Hypothalamus (tissue), 51 donors: ENCODE results near the gene SIK3.
"Not testable (repeated sequence)": the region's sequence is repeated elsewhere in the genome, so short reads cannot be mapped to it uniquely, and the experiment has no call there.

Experiments used
- DNase-seq, 51 donors: peaks; one replicate each; lab custom pipeline; 2025; lab: John Stamatoyannopoulos, UW

The SIK3 gene

GRCh38 chr11:116834535-116835041 is 263.6 kb downstream of the SIK3 start:
- DNase-seq = not testable (repeated sequence)

DNA sequence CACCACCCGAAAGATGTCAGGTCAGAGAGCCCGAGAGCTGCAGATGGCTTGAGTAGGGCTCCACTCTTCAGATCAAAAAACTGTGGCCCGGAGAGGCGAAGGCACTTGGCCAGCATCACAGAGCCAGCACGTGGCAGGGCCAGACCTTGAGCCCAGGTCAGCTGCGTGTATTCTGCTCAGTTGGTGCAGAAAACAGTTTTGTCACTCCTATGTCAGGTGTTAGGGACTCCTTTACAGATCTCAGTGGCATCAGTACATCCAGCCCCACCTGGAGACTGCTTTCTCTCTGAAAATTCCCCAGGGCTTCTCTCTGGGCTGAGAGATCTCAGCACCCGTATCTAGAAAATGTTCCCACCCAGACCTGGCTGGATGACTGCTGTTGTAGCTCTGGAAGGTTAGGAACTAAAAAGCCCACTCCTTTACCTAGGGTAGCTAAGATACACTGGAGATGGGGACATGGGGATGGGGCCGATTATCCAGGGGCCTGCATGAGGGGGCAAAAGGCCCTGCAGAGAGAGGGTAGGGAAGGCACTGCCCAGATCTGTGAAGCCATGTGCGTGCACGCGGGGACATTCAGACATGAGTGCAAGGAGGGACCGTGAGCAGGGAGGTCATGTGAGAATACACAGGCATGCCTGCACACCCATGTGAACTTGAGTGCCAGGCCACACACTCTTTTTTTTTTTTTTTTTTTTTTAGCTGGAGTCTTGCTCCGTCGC is 264.3 kb downstream of the SIK3 start:
- DNase-seq = no peak

DNA sequence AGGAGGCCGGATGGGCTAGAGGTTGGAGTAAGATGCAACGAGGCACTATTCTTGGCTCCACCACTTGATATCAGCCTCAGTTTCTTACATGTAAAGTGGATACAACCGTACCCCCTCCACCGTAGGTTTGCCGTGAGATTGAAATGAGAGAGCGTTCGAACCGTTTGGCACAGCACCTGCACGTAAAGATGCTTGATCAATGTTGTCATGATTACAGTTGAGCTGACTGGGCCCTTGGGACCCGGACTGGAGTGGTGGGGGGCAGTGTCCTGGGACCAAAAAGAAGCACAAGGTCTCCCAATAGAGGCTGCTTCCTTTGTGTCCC is 264.8 kb downstream of the SIK3 start:
- no peak for DNase-seq

- no peak for DNase-seq
Measured at GRCh38 chr11:116832350-116833290, 265.6 kb downstream of the SIK3 start.

DNA sequence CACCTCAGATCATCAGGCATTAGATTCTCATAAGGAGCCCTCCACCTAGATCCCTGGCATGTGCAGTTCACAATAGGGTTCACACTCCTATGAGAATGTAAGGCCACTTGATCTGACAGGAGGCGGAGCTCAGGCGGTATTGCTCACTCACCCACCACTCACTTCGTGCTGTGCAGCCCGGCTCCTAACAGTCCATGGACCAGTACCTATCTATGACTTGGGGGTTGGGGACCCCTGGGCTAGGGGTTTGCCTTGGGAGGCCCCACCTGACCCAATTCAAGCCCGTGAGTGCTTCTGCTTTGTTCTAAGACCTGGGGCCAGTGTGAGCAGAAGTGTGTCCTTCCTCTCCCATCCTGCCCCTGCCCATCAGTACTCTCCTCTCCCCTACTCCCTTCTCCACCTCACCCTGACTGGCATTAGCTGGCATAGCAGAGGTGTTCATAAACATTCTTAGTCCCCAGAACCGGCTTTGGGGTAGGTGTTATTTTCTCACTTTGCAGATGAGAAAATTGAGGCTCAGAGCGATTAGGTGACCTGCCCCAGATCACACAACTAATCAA is 266.4 kb downstream of the SIK3 start:
- DNase-seq = no peak

- no peak for DNase-seq
Measured at GRCh38 chr11:116830184-116830912, 267.9 kb downstream of the SIK3 start.

DNA sequence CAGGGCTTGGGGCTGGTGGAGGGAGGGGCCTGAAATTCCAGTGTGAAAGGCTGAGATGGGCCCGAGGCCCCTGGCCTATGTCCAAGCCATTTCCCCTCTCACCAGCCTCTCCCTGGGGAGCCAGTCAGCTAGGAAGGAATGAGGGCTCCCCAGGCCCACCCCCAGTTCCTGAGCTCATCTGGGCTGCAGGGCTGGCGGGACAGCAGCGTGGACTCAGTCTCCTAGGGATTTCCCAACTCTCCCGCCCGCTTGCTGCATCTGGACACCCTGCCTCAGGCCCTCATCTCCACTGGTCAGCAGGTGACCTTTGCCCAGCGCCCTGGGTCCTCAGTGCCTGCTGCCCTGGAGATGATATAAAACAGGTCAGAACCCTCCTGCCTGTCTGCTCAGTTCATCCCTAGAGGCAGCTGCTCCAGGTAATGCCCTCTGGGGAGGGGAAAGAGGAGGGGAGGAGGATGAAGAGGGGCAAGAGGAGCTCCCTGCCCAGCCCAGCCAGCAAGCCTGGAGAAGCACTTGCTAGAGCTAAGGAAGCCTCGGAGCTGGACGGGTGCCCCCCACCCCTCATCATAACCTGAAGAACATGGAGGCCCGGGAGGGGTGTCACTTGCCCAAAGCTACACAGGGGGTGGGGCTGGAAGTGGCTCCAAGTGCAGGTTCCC is 268.6 kb downstream of the SIK3 start, which contains the start of gene APOC3:
APOC3 (plus strand) TSS at position 383 of the 659 bp plus-strand sequence. CDS start 676 bp downstream, outside the sequence.
- no peak for DNase-seq

- DNase-seq = no peak
Measured at GRCh38 chr11:116828632-116829524, 269.4 kb downstream of the SIK3 start.

- DNase-seq = no peak
Measured at GRCh38 chr11:116827461-116827860, 270.8 kb downstream of the SIK3 start.

GRCh38 chr11:116826751-116827431 is 271.3 kb downstream of the SIK3 start:
- DNase-seq = no peak

DNA sequence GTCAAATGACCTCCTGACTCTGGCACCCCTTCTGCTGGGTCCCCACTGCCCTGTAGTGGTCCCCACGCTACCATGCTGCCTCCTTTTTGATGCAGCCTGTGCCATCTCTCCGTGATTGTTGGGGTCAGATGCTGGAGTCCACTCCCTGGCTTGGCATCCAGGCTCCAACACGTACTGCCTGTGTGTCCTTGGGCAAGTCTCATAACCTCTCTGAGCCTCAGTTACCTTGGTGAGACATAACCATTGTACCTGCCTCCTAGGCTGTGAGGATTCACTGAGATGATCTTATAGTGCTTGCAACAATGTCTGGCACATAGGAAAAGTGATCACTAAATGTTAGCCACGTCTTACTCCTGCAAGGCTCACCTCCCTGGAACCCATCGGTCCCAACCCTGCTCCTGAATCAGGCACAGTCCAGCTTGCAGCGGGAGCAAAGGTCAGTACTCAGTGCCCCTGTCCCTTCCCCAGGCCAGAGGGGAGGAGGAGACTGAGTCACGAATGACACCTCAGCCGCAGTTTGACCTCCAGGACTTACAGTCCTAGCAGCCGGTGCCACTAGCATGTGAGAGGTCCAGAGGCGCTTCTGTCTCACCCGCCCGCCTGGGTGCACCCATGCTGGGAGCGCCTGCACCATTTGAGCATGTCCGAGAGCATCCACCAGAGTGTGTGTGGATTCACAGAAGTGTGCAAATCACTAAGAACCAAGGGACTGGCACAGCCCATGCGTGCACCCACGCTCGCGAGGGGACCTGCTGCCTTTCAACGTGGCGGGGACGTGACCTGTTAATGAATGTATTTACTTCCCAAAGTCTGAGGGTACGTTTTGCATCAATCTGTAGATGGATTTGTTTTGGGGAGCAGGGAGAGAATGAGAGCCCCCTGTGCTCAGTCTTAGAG is 272.1 kb downstream of the SIK3 start:
- DNase-seq = no peak

- no peak for DNase-seq
Measured at GRCh38 chr11:116825434-116825833, 272.8 kb downstream of the SIK3 start.

DNA sequence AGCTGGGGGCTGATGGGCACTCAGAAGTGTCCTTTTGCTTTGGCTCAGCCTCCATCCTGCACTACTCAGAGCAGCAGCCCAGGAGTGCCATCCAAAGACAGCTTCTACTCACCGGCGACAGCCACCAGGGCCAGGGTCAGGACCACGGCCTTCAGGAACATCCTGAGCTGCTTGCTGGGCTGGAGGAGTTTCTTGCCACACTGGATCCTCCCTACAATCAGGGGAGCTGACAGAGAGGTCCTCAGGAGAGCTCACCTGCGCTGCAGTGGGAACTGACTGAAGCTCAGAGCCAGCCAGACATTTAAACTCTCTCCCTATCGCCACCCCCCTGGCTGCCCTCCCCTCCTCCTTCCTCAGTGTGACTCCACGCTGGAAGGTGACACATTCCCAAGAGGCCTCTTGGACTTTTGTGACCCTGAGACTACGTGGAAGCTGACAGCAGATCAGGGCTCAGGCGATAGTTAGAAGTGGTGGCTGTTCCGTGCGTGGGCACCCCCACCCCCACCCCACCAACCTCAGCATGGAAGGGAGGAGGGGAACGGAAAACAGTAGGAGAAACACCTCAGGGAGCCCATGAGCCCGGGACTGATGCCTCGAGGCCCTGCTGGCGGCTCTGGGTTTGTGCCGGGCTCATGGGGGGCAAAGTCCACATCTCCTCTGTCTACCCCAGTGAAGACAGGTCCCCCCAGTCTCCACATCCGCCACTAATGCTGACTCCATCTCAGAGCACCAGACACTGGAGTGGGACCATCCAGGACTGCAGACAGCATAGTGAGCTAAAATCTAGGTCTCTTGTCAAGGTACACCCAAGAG is 275.0 kb downstream of the SIK3 start, which contains the start of gene APOA4:
APOA4 (minus strand) TSS at position 274 of the 813 bp plus-strand sequence; CDS start at position 161, 113 bp downstream.
- no peak for DNase-seq

- DNase-seq = no peak
Measured at GRCh38 chr11:116822575-116822974, 275.7 kb downstream of the SIK3 start.

GRCh38 chr11:116821050-116821918 is 276.9 kb downstream of the SIK3 start:
- no peak for DNase-seq
